Natural killer cell (primary cell): Measurements from ENCODE around the gene MFSD6L. TPM values are rescaled to one million over a fixed set of nuclear protein-coding genes. Genes with fewer than 3 reads are reported as not detected.

ENCODE experiments used
- ATAC-seq, 3 donors: fragments of 150-1000 bp in 2 of 3; fragments of 200-7000 bp in 1 of 3; cut with Tn5 transposase; 1 replicate in 1 of 3; 2 replicates in 2 of 3; pipeline ENCODE4 v1.10.0; 2021; ENCODE audit warnings: mild to moderate bottlenecking in 2 of 3, moderate library complexity in 2 of 3
- DNase-seq, 2 donors: peaks; one replicate each; pipeline versions ENCODE4 v3.0.0 to v3.0.0-alpha.2; 2013 to 2021; ENCODE audit warnings: mixed read lengths in 1 of 2
- H3K27ac ChIP-seq: one replicate; pipeline ENCODE4 v1.5.1; 2013; ENCODE audit warnings: mild to moderate bottlenecking, low read length
- H3K27me3 ChIP-seq: one replicate; pipeline ENCODE4 v1.6.1; 2013; ENCODE audit warnings: low read length; ENCODE audit not compliant: control insufficient read depth, insufficient read depth
- H3K36me3 ChIP-seq: one replicate; pipeline ENCODE4 v1.6.1; 2013; ENCODE audit warnings: low read length; ENCODE audit not compliant: control insufficient read depth, insufficient read depth
- H3K4me1 ChIP-seq: one replicate; pipeline ENCODE4 v1.6.1; 2013; ENCODE audit warnings: low read length; ENCODE audit not compliant: control insufficient read depth, insufficient read depth
- H3K4me3 ChIP-seq: one replicate; pipeline ENCODE4 v1.5.1; 2013; ENCODE audit warnings: low read length
- H3K9me3 ChIP-seq: one replicate; pipeline ENCODE4 v1.6.1; 2013; ENCODE audit warnings: low read length; ENCODE audit not compliant: control insufficient read depth, insufficient read depth
- H3K27ac Mint-ChIP-seq, 2 donors: one replicate each; pipeline ENCODE4 v1.8.0; 2022; ENCODE audit warnings: mild to moderate bottlenecking in 2 of 2, mixed read lengths in 2 of 2, moderate library complexity in 1 of 2
- H3K27me3 Mint-ChIP-seq, 2 donors: one replicate each; pipeline ENCODE4 v1.8.0; 2022; ENCODE audit warnings: low read depth in 2 of 2, mixed read lengths in 2 of 2
- H3K36me3 Mint-ChIP-seq: one replicate; pipeline ENCODE4 v1.8.0; 2022; ENCODE audit warnings: mixed read lengths
- H3K4me1 Mint-ChIP-seq, 2 donors: one replicate each; pipeline ENCODE4 v1.8.0; 2022; ENCODE audit warnings: mixed read lengths in 2 of 2
- H3K4me3 Mint-ChIP-seq: one replicate; pipeline ENCODE4 v1.8.0; 2022; ENCODE audit warnings: mild to moderate bottlenecking, moderate library complexity, mixed read lengths
- H3K9me3 Mint-ChIP-seq, 2 donors: one replicate each; pipeline ENCODE4 v1.8.0; 2022; ENCODE audit warnings: mixed read lengths in 2 of 2
- CTCF ChIP-seq: fragments of 200-600 bp; IDR thresholded peaks from one replicate; pipeline ENCODE4 v1.8.0; 2022; ENCODE audit warnings: antibody characterized with exemption
- WGBS: methylation state at CpG from one replicate; pipeline ENCODE4 v1.1.7; 2013; ENCODE audit warnings: missing lambda C conversion rate; ENCODE audit not compliant: insufficient coverage; 5-methylcytosine and 5-hydroxymethylcytosine counted together
- intact Hi-C: fragments of 100-400 bp; cut with micrococcal nuclease; formaldehyde crosslinking; loops from one replicate; pipeline ENCODE4 v1.14.2; 2022
- total RNA-seq, 4 donors: library from RNA; stranded (reverse); fragments of 120-200 nt in 1 of 4; gene quantifications; one replicate each; pipeline versions ENCODE4 v1.2.3 to v1.2.4, GENCODE V29; 2013 to 2022

MFSD6L gene
- total RNA-seq, 3 donors from 2014 or later (not counting 1 experiment from before 2014, with no cell fraction given), result 0.12 to 0.90 TPM; not detected in 1

GRCh38 chr17:8799570-8800212 is 526 bp upstream of the MFSD6L start:
- Histone ChIP-seq H3K9me3 (no peaks in the 10 kb centered on the region), H3K27ac (no peak overlapping the region), H3K4me3 (no peak overlapping the region), H3K36me3 (no peaks in the 10 kb centered on the region), H3K4me1 (no peaks in the 10 kb centered on the region), H3K27me3 (no peaks in the 10 kb centered on the region)
- H3K36me3 Mint-ChIP-seq, result no peaks in the 10 kb centered on the region
- no peaks in the 10 kb centered on the region for H3K4me1 Mint-ChIP-seq
- ATAC-seq (no peak), DNase-seq (no peak)
- no peak overlapping the region for H3K4me3 Mint-ChIP-seq
- no peaks in the 10 kb centered on the region for H3K9me3 Mint-ChIP-seq
- intact Hi-C loops, result no loop called here
- no peak overlapping the region for H3K27ac Mint-ChIP-seq
- TF ChIP-seq CTCF, result no peak
- H3K27me3 Mint-ChIP-seq, result peaks cover 0 to 2% of the 10 kb centered on the region in 2 donors
- WGBS, result 84% methylated on average over 15 of the region's 15 CpGs

GRCh38 chr17:8798176-8798845 is 854 bp downstream of the MFSD6L start:
- Mint-ChIP-seq H3K9me3 (no peaks in the 10 kb centered on the region), H3K36me3 (no peaks in the 10 kb centered on the region), H3K27me3 (peaks cover 0 to 2% of the 10 kb centered on the region in 2 donors), H3K4me3 (no peak overlapping the region), H3K4me1 (no peaks in the 10 kb centered on the region), H3K27ac (no peak overlapping the region)
- no peak for ATAC-seq
- Histone ChIP-seq H3K27me3 (no peaks in the 10 kb centered on the region), H3K27ac (no peak overlapping the region), H3K36me3 (no peaks in the 10 kb centered on the region), H3K9me3 (no peaks in the 10 kb centered on the region), H3K4me1 (no peaks in the 10 kb centered on the region), H3K4me3 (no peak overlapping the region)
- DNase-seq, result no peak
- TF ChIP-seq CTCF, result no peak
- intact Hi-C loops, result no loop called here
- 93% methylated on average over 23 of the region's 23 CpGs for WGBS

- no peaks in the 10 kb centered on the region for H3K4me1 Mint-ChIP-seq
- 88% methylated on average over 14 of the region's 14 CpGs for WGBS
- intact Hi-C loops, result no loop called here
These were observed 1.5 kb downstream of the MFSD6L start for GRCh38 chr17:8797621-8798175.

More at GRCh38 chr17:8797621-8798175, 1.5 kb downstream of the MFSD6L start:
- Mint-ChIP-seq H3K9me3 (no peaks in the 10 kb centered on the region), H3K4me3 (no peak overlapping the region), H3K27ac (no peak overlapping the region), H3K27me3 (peaks cover 0 to 2% of the 10 kb centered on the region in 2 donors), H3K36me3 (no peaks in the 10 kb centered on the region)
- DNase-seq, result no peak
- no peak for TF ChIP-seq CTCF
- no peaks in the 10 kb centered on the region for H3K36me3 ChIP-seq
- no peaks in the 10 kb centered on the region for H3K27me3 ChIP-seq
- no peak overlapping the region for H3K4me3 ChIP-seq
- no peak overlapping the region for H3K27ac ChIP-seq
- H3K9me3 ChIP-seq, result no peaks in the 10 kb centered on the region
- ATAC-seq, result no peak
- H3K4me1 ChIP-seq, result no peaks in the 10 kb centered on the region
